CD4-positive, alpha-beta T cell treated with Interleukin-17A for 1 hour (primary cell): ENCODE results near the gene MISP.
A peak's percentile ranks its signal among the peaks of the same experiment; 100 is the strongest.

Source experiments
- DNase-seq: peaks from one replicate; pipeline ENCODE4 v3.0.0-alpha.2; 2020

MISP gene

DNA sequence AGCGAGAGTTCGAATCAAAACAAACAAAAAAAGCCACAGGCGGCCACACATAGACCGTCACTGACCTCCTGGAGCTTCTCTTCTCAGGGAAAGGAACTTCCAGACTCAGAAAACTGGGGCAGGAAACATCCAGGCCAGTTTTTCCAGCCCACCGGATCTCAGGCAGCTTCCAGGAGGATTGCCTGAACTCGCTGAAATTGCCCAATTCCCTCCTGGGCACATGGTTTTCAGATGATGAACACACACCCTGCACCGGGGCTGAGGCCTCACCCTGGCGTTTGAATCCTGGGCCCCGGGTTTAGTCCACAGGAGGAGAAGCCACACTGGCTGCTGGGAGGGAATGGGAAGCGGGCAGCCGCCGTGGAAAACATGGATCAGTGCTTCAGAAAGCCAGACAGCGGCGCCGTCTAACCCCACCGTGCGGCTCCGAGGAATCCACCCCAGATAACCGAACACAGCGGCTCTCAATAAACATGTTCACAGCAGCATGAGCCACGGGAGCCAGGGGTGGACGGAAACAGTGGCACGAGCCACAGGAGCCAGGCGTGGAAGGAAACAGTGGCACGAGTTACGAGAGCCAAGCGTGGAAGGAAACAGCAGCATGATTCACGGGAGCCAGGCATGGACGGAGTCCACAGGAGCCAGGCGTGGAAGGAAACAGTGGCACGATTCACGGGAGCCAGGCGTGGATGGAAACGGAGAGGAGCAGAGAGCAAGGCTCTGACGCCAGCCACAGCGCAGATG is 28.2 kb downstream of the MISP start:
- no peak for DNase-seq

GRCh38 chr19:780935-781334 is 30.0 kb downstream of the MISP start:
- DNase-seq: no peak

GRCh38 chr19:781800-782184 is 30.9 kb downstream of the MISP start:
- DNase-seq: no peak

GRCh38 chr19:782185-782877 is 31.4 kb downstream of the MISP start:
- DNase-seq: no peak

GRCh38 chr19:782878-783668 is 32.2 kb downstream of the MISP start:
- DNase-seq: no peak

- no peak for DNase-seq
These were observed 33.6 kb downstream of the MISP start for GRCh38 chr19:784541-784940.

DNA sequence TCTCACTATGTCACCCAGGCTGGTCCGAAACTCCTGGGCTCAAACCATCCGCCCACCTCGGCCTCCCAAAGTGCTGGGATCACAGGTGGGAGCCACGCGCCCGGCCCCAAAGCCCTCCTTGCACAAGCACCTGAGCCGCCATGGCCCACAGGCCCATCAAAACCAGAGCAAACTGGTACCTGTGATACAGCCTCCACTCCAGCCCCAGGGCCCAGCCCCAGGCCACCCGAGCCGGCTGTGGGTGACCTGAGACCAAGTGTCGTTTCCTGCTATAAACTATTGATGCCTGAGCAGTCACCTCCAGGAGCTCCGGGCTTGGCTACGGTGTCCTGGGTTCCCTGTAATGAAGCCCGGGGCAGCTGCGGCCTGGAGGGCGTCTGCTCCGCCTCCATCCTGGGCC is 36.6 kb downstream of the MISP start:
- DNase-seq: no peak

- DNase-seq: no peak
These were observed 37.7 kb downstream of the MISP start for GRCh38 chr19:788686-788982.

- no peak for DNase-seq
These were observed 38.2 kb downstream of the MISP start for GRCh38 chr19:788983-789700.

- no peak for DNase-seq
These were observed 38.8 kb downstream of the MISP start for GRCh38 chr19:789701-790060.

- no peak for DNase-seq
These were observed 40.2 kb downstream of the MISP start for GRCh38 chr19:791007-791566.

GRCh38 chr19:791567-792305 is 40.8 kb downstream of the MISP start:
- no peak for DNase-seq

DNA sequence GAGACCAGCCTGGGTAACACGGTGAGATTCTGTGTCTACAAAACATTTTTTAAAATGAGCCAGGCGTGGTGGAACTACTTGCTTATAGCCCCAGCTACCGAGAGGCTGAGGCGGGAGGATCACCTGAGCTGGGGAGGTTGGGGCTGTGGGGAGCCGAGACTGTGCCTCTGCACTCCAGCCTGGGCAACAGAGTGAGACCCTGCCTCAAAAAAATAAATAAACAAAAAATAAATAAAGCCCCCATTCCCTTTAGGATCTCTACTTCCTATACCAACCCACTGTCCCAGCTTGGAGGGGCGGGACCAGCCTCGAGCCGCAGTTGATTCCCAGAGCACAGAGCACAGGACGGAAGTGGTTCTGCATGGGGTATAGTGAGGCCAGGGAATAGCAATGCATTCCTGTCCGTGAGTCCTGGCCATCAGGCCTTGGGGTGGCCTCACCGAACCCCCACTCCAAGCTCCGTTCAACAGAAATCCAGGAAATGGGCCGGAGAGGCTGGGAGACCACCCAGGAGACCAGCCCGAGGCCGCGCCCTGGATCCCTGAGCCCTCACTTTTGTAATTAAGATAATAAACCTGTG is 41.5 kb downstream of the MISP start:
- DNase-seq: no peak

DNA sequence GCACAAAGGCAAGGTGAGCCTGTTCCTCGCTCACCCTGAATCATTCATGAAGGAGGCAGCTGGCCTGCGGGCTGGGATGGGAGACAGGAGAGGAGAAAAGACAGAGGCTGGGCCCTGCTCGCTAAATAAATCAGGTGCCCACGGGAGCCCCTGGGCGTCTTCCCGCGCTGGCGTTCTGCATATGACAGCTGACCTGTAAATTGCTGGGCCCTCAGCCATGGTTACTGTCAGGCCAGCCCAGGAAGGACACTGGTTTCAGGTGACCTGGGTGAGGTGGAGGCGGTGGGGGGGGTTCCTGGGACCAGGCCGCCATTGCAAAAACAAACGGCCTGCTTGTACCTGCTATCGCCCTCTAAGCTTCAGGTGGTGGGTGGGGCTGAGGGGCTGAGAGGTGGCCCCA is 42.9 kb downstream of the MISP start:
- DNase-seq: no peak

- no peak for DNase-seq
These were observed 44.2 kb downstream of the MISP start for GRCh38 chr19:795073-795611.

- no peak for DNase-seq
These were observed 45.0 kb downstream of the MISP start for GRCh38 chr19:795691-796581.

DNA sequence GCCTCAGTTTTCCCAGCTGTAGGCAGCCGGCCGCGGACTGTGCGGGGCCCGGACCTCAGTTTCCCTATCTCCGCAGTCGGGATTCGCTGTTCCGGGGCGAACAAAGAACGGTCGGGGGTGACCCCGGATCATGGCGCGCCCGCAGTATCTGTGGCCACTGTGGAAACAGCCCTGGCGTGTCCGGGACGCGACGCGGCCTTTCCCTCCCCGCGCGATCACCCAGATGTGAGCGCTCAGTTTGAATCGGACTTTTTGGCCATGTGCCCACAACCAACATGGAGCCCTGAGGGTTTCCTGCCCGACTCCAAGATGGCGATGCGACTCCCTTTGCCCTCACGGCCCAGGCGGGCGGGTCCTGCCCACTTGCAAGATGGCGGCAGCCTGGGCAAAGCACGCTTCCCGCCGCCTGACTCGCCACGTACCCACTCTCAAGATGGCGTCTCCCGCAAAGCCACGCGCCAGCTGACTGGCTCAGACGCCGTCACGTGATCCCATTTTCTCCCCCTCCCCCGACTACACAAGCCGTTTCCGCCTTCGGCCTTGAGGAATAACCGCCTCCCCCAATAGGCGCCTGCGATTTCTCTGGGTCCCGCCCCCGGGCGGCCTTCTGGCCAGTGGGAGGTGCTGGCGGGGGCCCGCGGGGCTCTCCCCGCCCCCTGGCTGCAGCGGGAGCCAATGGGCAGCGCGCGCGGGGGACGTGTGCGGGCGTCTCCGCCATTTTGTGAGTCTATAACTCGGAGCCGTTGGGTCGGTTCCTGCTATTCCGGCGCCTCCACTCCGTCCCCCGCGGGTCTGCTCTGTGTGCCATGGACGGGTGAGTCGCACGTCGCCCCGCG is 46.0 kb downstream of the MISP start, which contains the start of gene PTBP1:
Gene PTBP1, plus strand, starts transcription at position 761 of the 836 bp plus-strand sequence. Its CDS starts 46 bp downstream, at position 807.
- peak; percentile 100 for DNase-seq

DNA sequence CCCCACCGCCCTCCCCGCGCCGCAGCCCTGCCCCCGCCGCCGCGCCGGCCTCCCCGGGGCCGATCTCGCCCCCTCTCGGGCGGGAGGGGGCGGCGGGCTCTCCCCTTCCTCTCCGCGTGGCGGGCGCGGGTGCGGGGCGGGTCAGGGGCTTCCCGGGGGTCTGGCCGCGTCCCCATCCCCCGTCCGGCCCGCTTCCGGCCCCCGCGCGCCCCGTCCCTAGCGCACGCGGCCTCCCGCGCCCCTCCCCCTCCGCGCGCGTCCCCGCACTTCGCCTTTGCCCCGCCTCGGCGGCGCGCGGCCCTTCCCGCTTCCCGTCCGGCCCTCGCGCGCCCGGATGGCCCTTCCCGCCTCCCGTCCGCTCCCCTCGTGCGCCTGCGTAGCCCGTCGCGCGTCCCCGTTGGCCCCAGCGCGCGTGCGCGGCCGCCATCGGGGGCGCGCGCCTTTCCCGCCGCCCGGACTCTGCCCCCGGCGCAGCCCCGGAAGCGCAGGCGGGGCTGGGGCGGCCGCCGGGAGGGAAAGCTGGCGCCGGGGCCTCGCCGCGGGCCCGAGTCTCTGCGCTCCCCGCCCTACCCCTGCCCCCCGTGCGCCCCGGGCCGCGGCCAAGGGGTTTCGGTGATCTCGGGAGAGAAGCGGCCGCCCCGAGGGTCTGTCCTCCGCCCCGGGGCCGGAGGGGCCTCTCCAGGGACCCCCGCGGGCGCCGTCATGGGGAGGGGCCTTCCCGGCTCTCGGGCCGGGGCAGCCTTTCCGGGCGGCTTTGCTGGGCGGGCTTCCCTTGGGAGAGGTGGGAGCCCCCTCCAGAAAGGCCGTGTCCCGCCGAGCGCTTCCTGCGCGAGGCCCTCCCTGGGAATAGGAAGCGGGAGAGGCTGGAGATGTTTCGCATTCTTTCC is 46.9 kb downstream of the MISP start:
- peak; percentile 90 for DNase-seq
